Endothelial cell (in vitro differentiated cells): ENCODE measurements around the gene CEP20. TPM values are rescaled to one million over a fixed set of nuclear protein-coding genes. Genes with fewer than 3 reads are reported as not detected.

Experiments used
- DNase-seq: peaks from one replicate; pipeline ENCODE4 v3.0.0; 2021; ENCODE audit warnings: low spot score
- H3K27ac Mint-ChIP-seq: one replicate; pipeline ENCODE4 v1.8.0; 2021; ENCODE audit warnings: mixed read lengths, inconsistent platforms; ENCODE audit not compliant: unreplicated experiment
- H3K27me3 Mint-ChIP-seq: one replicate; pipeline ENCODE4 v1.8.0; 2021; ENCODE audit warnings: mild to moderate bottlenecking, moderate library complexity, mixed read lengths, inconsistent platforms; ENCODE audit not compliant: unreplicated experiment
- H3K36me3 Mint-ChIP-seq: one replicate; pipeline ENCODE4 v1.8.0; 2021; ENCODE audit warnings: mild to moderate bottlenecking, low read depth, mixed read lengths, inconsistent platforms; ENCODE audit not compliant: unreplicated experiment
- H3K4me1 Mint-ChIP-seq: one replicate; pipeline ENCODE4 v1.8.0; 2021; ENCODE audit warnings: mild to moderate bottlenecking, mixed read lengths, inconsistent platforms; ENCODE audit not compliant: unreplicated experiment
- H3K4me3 Mint-ChIP-seq: one replicate; pipeline ENCODE4 v1.8.0; 2021; ENCODE audit warnings: mild to moderate bottlenecking, mixed read lengths, inconsistent platforms; ENCODE audit not compliant: unreplicated experiment
- H3K9me3 Mint-ChIP-seq: one replicate; pipeline ENCODE4 v1.8.0; 2021; ENCODE audit warnings: mixed read lengths, inconsistent platforms; ENCODE audit not compliant: unreplicated experiment
- CTCF ChIP-seq: fragments of 200-600 bp; sonication (generic); IDR thresholded peaks from one replicate; pipeline ENCODE4 v1.5.0; 2021; ENCODE audit warnings: antibody characterized with exemption; ENCODE audit not compliant: unreplicated experiment
- total RNA-seq: library from RNA; stranded (reverse); fragmentation: NEBNext Ultra II Directional; extraction: Animal tissue kit (Norgen Biotek cat#: 25700); gene quantifications from one replicate; pipeline ENCODE4 v1.2.1, GENCODE V29; 2021; ENCODE audit not compliant: unreplicated experiment

Gene CEP20
- total RNA-seq, 1 donor from 2014 or later, result 16.1 TPM

GRCh38 chr16:15837761-15838160, 50.6 kb downstream of the CEP20 start:
- H3K36me3 Mint-ChIP-seq, result no peaks in the 10 kb centered on the region
- H3K4me1 Mint-ChIP-seq, result no peaks in the 10 kb centered on the region
- no peak overlapping the region for H3K4me3 Mint-ChIP-seq
- TF ChIP-seq CTCF, result no peak
- no peak overlapping the region for H3K27ac Mint-ChIP-seq
- H3K27me3 Mint-ChIP-seq, result peaks cover 2% of the 10 kb centered on the region
- H3K9me3 Mint-ChIP-seq, result no peaks in the 10 kb centered on the region
- no peak for DNase-seq

GRCh38 chr16:15836965-15837611, 51.3 kb downstream of the CEP20 start:
- Mint-ChIP-seq H3K4me3 (no peak overlapping the region), H3K27me3 (peaks cover 2% of the 10 kb centered on the region), H3K27ac (no peak overlapping the region), H3K9me3 (no peaks in the 10 kb centered on the region), H3K4me1 (no peaks in the 10 kb centered on the region), H3K36me3 (no peaks in the 10 kb centered on the region)
- no peak for DNase-seq
- TF ChIP-seq CTCF, result no peak

- H3K27ac Mint-ChIP-seq, result no peak overlapping the region
- no peaks in the 10 kb centered on the region for H3K9me3 Mint-ChIP-seq
- no peak for TF ChIP-seq CTCF
- DNase-seq, result no peak
- peaks cover 2% of the 10 kb centered on the region for H3K27me3 Mint-ChIP-seq
- H3K4me3 Mint-ChIP-seq, result no peak overlapping the region
- no peaks in the 10 kb centered on the region for H3K4me1 Mint-ChIP-seq
- no peaks in the 10 kb centered on the region for H3K36me3 Mint-ChIP-seq
Observed at GRCh38 chr16:15836074-15836473, 52.3 kb downstream of the CEP20 start.

GRCh38 chr16:15835136-15835878, 53.1 kb downstream of the CEP20 start:
- Mint-ChIP-seq H3K36me3 (no peaks in the 10 kb centered on the region), H3K4me1 (no peaks in the 10 kb centered on the region), H3K27me3 (peaks cover 2% of the 10 kb centered on the region), H3K27ac (no peak overlapping the region), H3K9me3 (no peaks in the 10 kb centered on the region), H3K4me3 (no peak overlapping the region)
- TF ChIP-seq CTCF, result no peak
- DNase-seq, result no peak

- Mint-ChIP-seq H3K4me1 (no peaks in the 10 kb centered on the region), H3K27me3 (peaks cover 2% of the 10 kb centered on the region), H3K27ac (no peak overlapping the region), H3K4me3 (no peak overlapping the region), H3K36me3 (no peaks in the 10 kb centered on the region), H3K9me3 (no peaks in the 10 kb centered on the region)
- TF ChIP-seq CTCF, result no peak
- no peak for DNase-seq
Observed at GRCh38 chr16:15834502-15834901, 53.9 kb downstream of the CEP20 start.
